Measurements from ENCODE around the gene CTDSPL.

Gene CTDSPL

DNA sequence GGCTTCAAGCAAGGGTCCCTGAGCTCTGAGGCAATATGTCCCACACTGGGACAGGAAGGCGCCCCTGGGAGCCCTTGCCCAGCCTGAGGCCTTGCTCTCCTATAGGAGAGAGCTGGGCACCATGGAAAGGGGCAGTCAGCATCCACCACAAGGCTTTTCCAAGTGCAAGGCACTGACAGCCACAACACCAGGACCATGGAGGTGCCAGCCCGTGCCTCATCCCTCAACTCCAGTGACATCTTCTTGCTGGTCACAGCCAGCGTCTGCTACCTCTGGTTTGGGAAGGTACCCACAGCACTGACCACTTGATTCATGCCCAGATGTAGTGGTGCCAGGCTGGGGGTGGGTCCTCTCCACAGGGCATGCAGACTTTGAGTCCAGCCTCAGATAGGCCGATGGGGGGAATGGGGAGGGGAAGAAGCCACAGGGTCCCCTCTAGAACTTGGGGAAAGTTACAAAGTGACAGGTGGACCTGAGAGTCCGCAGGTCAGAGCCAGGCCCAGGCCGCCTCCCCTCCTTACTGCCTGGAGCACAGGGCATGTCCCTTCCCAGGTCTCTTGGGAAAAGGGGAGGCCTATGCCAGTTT is 140.7 kb downstream of the CTDSPL start:
- no peak for DNase-seq (ENCODE audit: low read depth in 2 of 2)

DNA sequence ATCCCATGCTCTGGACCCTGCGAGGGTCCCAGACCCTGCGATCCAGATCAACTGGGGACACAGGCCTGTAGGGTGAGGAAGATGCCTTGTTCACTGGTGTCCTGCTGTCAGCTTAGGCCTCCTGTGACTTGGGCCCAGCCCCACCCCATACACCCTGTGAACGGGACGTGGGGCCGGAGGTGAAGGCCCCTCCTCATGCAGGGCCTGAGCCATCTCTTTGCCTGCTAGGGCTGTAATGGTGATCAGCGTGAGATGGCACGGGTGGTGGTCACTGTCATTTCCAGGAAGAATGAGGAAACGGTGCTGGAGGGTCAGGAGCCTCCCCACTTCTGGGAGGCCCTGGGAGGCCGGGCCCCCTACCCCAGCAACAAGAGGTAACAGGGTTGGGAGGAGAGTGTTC is 141.3 kb downstream of the CTDSPL start:
- no peak for DNase-seq (ENCODE audit: low read depth in 2 of 2)

GRCh38 chr3:38003371-38003816 is 141.7 kb downstream of the CTDSPL start:
- peak; percentile 22 to 40 for DNase-seq (ENCODE audit: low read depth in 2 of 2)

- no peak for DNase-seq (ENCODE audit: low read depth in 2 of 2)
These were observed 142.2 kb downstream of the CTDSPL start for GRCh38 chr3:38003817-38004414.

- DNase-seq (ENCODE audit: low read depth in 2 of 2) = peak; percentile 20 to 41
These were observed 142.9 kb downstream of the CTDSPL start for GRCh38 chr3:38004415-38005075.

DNA sequence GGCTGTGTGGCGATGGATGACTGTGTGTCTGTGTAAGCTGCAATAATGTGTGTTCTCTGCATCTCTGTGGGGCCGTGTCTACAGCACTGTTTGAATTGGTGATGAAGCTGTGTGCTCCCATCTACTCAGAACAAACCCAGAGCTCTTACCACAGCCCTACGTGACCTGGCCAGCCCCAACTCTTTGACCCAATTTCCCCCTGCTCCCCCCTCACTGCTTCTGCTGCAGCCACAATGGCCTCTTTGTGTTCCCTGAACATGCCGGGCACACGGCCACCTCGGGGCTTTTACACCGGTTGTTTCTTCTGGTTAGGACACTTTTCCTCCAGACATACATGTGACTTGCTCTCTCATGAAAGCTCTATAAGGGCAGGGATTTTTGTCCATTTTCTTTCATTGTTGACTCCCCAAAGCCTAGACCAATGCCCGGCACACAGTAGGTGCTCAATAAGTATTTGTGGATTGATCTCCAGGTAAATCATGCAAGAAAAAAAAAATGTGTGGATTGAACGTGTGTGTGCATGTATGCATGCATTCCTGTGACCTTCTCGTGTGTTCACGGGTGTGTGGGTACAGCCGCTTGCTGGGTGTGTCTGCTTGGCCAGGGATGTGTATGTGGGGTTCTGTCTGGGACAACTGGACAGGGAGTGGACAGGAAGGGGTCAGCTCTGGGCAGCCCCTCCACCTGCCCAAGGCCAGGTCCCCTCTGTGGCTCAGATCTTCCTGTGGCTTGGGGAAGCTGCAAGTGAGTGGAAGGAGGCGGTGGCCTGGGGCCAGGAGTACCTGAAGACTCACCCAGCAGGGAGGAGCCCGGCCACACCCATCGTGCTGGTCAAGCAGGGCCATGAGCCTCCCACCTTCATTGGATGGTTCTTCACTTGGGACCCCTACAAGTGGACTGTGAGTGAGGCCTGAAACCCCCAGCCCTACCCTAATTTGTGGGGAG is 143.7 kb downstream of the CTDSPL start:
- no peak for DNase-seq (ENCODE audit: low read depth in 2 of 2)

DNA sequence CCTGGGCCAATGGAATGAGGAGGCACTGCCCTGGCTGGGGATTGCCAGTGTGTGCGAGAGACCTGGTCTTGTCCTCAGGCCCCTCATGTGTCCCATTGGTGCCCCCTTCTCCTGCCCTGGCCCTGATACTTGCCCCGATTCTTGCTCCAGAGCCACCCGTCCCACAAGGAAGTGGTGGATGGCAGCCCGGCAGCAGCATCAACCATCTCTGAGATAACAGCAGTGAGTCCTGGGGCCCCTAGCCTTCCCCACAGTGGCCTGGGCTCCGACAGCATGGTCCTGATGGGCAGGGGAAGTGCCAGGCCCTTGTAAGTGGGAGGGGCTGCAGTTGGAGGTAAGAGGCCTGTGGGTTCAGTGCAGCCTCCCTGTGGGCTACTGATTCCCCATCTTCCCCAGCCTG is 144.4 kb downstream of the CTDSPL start:
- no peak for DNase-seq (ENCODE audit: low read depth in 2 of 2)

- DNase-seq (ENCODE audit: low read depth in 2 of 2) = no peak
These were observed 144.8 kb downstream of the CTDSPL start for GRCh38 chr3:38006445-38006995.

DNA sequence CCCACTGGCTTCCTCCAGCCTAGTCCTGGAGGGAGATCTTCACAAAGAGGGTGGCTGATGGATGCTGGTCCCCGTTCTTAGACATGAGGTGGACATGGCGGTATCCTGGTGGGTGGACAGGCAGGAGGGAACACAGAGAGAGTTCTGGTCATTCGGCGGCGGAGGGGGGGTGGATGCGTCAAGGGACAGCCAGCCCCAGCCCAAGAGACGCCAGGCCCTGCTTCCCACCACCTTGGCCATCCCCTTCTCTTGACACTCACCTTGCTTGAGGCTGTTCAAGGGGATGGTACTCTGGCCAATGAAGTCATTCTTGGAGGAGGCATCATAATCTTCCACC is 146.0 kb downstream of the CTDSPL start:
- DNase-seq (ENCODE audit: low read depth in 2 of 2) = no peak

- no peak for DNase-seq (ENCODE audit: low read depth in 2 of 2)
These were observed 146.6 kb downstream of the CTDSPL start for GRCh38 chr3:38008191-38008701.

GRCh38 chr3:38008971-38009580 is 147.4 kb downstream of the CTDSPL start:
- DNase-seq (ENCODE audit: low read depth in 2 of 2) = no peak

- no peak for DNase-seq (ENCODE audit: low read depth in 2 of 2)
These were observed 148.3 kb downstream of the CTDSPL start for GRCh38 chr3:38009807-38010591.

GRCh38 chr3:38011111-38011510 is 149.4 kb downstream of the CTDSPL start:
- no peak for DNase-seq (ENCODE audit: low read depth in 2 of 2)

DNA sequence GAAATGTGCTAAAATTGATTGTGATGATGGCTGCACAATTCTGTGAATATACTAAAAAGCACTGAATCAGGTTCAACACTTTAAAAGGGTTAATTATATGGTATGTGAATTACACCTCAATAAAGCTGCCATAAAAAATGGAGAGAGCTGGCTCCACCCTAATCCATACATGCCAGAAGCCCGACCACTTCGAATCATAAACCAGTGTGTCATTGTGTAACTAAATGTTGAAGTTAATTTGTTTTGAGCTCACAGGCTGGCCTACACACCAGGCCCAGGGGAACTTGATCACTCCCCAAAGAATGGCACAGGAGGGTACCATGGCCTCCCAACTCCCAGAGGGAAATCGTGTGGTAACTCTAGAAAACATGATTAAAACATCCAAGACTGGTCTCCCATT is 153.8 kb downstream of the CTDSPL start:
- no peak for DNase-seq (ENCODE audit: low read depth in 2 of 2)

DNA sequence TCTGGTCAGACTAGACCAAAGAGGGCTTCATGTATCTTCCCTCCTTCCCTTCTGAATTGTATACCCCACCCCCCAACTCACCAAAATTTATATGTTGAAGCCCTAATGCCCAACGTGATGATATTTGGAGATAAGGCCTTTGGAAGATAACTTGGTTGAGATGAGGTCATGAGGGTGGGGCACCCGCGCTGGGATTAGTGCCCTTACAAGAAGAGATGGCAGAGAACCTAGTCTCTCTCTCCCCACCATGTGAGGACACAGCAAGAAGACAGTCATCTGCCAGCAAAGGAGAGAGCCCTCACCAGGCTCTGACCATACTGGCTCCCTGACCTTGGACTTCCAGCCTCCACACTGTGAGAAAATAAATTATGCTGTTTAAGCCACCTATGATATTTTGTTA is 154.3 kb downstream of the CTDSPL start:
- no peak for DNase-seq (ENCODE audit: low read depth in 2 of 2)

DNA sequence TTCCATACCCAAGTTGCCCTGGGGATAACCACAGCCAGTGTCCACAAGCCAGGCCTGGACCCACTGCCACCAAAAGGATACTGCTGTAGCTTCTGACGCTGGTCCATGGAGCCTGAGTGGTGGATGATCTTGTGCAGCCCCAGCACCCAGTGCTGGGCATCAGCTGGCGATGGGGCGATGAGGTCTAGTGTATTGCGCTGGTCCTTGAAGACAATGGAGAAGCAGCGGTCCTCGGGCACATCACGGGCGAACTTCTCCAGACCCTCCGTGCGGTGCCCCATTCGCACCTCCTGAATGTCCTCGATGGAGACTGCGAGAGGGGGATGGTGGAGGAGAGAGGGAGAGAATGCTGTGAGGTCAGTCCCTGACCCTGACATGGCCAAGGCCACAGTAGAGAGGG is 154.7 kb downstream of the CTDSPL start:
- DNase-seq (ENCODE audit: low read depth in 2 of 2) = no peak

DNA sequence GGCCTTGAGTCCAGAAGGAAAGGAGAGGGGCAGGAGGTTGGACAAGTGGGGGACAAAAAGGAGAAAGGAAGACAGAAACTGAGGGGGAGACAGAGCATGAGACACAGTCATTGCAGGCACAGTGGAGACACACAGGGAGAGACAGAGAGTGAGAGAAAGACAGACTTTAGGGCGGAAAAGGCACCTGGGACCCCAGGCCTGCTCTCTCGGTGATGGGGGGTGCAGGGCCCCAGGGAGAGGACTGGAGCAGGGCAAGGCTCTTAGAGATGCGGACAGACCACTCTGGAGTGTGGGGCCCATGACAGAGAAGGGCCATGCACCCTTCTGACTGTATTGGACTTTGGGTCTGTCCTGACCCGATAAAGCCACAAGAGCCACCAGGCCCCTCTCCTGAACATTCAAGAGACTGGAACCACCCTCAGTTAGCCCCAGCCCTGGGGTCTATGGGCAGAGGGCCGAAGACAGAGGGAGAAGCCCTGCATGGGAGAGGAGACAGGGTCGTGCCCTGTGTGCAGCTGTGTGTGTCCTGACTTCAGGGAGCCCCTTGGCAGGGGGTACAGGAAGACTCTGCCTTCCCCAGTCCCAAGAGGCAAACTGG is 155.3 kb downstream of the CTDSPL start:
- no peak for DNase-seq (ENCODE audit: low read depth in 2 of 2)

GRCh38 chr3:38017445-38018295 is 156.0 kb downstream of the CTDSPL start:
- no peak for DNase-seq (ENCODE audit: low read depth in 2 of 2)

Data from stimulated activated CD8-positive, alpha-beta memory T cell treated with anti-CD3 and anti-CD28 coated beads, Interleukin-2, amount 100 ng/mL, for 1 hour (primary cell).